Psoas muscle (tissue), 8 donors: ENCODE measurements around the gene IL10RB. TPM values are rescaled to one million over a fixed set of nuclear protein-coding genes. Genes with fewer than 3 reads are reported as not detected.
A peak's percentile ranks its signal among the peaks of the same experiment; 100 is the strongest.
"Not testable (repeated sequence)": the region's sequence is repeated elsewhere in the genome, so short reads cannot be mapped to it uniquely, and the experiment has no call there.

Experiments used
- ATAC-seq, 4 donors: fragments of 200-7000 bp; cut with Tn5 transposase; one replicate each; pipeline ENCODE4 v1.9.1; 2020; ENCODE audit warnings: moderate library complexity in 3 of 4, mild to moderate bottlenecking in 2 of 4
- DNase-seq, 2 donors: peaks; one replicate each; pipeline ENCODE4 v3.0.0-alpha.2; 2020
- H3K27ac ChIP-seq: fragments of 200-600 bp; one replicate; pipeline ENCODE4 v1.8.0; 2022
- H3K27me3 ChIP-seq, 3 donors: fragments of 200-600 bp in 1 of 3; one replicate each; pipeline versions ENCODE4 v1.6.1 to v1.8.0; 2013 to 2022; ENCODE audit warnings: low read length in 2 of 3, mild to moderate bottlenecking in 2 of 3, moderate library complexity in 1 of 3; ENCODE audit not compliant: insufficient read depth in 3 of 3
- H3K36me3 ChIP-seq, 2 donors: fragments of 200-600 bp in 1 of 2; one replicate each; pipeline versions ENCODE4 v1.6.1 to v1.8.0; 2013 to 2022; ENCODE audit warnings: low read depth in 1 of 2, mild to moderate bottlenecking in 1 of 2, moderate library complexity in 1 of 2; ENCODE audit not compliant: insufficient read depth in 1 of 2
- H3K4me1 ChIP-seq: fragments of 200-600 bp; one replicate; pipeline ENCODE4 v1.8.0; 2022
- H3K4me3 ChIP-seq: fragments of 200-600 bp; one replicate; pipeline ENCODE4 v1.8.0; 2022; ENCODE audit warnings: mild to moderate bottlenecking
- H3K9me3 ChIP-seq: fragments of 200-600 bp; one replicate; pipeline ENCODE4 v1.8.0; 2022
- WGBS, 3 donors: extraction: QIAGEN DNeasy Blood & Tissue Kit; methylation state at CpG; one replicate each; pipeline versions ENCODE4 v1.1.6 to v1.1.7; 2013; 5-methylcytosine and 5-hydroxymethylcytosine counted together
- intact Hi-C, 2 donors: fragments of 100-400 bp; cut with DNase I; formaldehyde crosslinking; loops; one replicate each; pipeline versions ENCODE4 v1.11.0 to v1.14.2; 2022
- polyA plus RNA-seq, 3 donors: library from polyadenylated mRNA; stranded (reverse); fragments of 200-250 nt; gene quantifications; one replicate each; pipeline ENCODE4 v1.2.3, GENCODE V29; 2013
- total RNA-seq, 4 donors: library from RNA; stranded (reverse); fragmentation: NEBNext Ultra II Directional in 2 of 4; extraction: Animal tissue kit (Norgen Biotek cat#: 25700) in 2 of 4; gene quantifications; one replicate each; pipeline versions ENCODE4 v1.2.1 to v1.2.4, GENCODE V29; 2021 to 2023
- TF ChIP-seq, protein P1 (sequence below): fragments of 200-600 bp; IDR thresholded peaks from one replicate; pipeline ENCODE4 v1.8.0; 2022; ENCODE audit warnings: antibody characterized with exemption
- donor health status: healthy with polysubstance abuse.
- donor health status: DM: no; HTN: no; CAD: no; lungs with moderate emphysema.
- donor health status: Bipolar disorder and iron deficiency.
- donor health status: healthy.
- donor health status: DM: yes; HTN: yes; CAD: no.
- donor health status: DM: no; HTN: no; CAD: no.
- donor health status: DM: no; HTN: no; CAD: no.
- donor health status: DM: yes; HTN: yes; CAD: no.

Gene IL10RB
- total and polyA plus RNA-seq, 7 donors, result 4.4 to 9.3 (median 7.2) TPM

DNA sequence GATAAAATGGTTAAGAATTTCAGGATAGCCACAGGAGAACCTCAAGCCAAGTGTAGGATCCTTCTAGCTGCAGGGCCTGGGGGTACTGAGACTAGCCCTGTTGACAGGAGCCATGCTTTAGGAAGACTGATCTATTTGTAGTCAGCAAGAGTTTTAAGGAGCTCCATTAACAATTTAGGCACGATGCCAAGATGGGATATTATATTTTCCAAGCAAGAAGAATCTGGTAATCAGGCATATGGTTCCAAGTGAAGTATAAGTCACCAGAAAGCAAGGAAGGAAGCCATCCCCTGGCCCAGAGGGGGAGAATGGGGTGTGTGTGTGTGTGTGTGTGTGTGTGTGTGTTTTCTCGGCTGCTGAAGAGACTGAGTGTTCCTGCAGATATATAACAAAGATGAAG, 29.4 kb upstream of the IL10RB start:
- H3K4me1 ChIP-seq, result peaks cover 8% of the 10 kb centered on the region
- WGBS, 3 donors, result 51 to 74% (median 56%) methylated on average over 2 of the region's 2 CpGs
- H3K36me3 ChIP-seq, result no peaks in the 10 kb centered on the region
- TF ChIP-seq, protein P1, sequence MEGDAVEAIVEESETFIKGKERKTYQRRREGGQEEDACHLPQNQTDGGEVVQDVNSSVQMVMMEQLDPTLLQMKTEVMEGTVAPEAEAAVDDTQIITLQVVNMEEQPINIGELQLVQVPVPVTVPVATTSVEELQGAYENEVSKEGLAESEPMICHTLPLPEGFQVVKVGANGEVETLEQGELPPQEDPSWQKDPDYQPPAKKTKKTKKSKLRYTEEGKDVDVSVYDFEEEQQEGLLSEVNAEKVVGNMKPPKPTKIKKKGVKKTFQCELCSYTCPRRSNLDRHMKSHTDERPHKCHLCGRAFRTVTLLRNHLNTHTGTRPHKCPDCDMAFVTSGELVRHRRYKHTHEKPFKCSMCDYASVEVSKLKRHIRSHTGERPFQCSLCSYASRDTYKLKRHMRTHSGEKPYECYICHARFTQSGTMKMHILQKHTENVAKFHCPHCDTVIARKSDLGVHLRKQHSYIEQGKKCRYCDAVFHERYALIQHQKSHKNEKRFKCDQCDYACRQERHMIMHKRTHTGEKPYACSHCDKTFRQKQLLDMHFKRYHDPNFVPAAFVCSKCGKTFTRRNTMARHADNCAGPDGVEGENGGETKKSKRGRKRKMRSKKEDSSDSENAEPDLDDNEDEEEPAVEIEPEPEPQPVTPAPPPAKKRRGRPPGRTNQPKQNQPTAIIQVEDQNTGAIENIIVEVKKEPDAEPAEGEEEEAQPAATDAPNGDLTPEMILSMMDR, result no peak
- intact Hi-C loops, result no loop called here
- no peaks in the 10 kb centered on the region for H3K27me3 ChIP-seq
- H3K9me3 ChIP-seq, result no peaks in the 10 kb centered on the region
- peak in 1 of 4 donors; percentile 26 for ATAC-seq
- no peak overlapping the region for H3K27ac ChIP-seq
- no peak overlapping the region for H3K4me3 ChIP-seq
- DNase-seq, result no peak

DNA sequence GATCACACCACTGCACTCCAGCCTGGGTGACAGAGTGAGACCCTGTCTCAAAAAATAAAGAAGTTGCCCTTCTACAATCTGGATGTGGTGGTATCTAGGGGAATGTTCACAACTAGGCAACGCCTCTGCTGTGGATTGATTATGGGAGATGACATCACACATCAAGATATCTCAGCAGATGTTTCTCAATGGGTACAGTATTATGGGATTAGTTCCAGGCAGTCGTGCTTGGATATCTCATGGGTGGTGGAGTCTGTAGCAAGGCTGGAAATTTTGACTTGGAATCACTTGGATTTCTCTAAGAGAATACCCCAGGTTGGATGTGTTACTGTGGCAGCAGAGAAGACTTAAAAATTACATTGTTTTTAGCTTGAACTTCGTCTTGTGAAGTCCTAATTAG, 28.7 kb upstream of the IL10RB start:
- 66 to 72% (median 71%) methylated on average over 3 of the region's 3 CpGs for WGBS, 3 donors
- no peaks in the 10 kb centered on the region for H3K36me3 ChIP-seq
- intact Hi-C loops, result no loop called here
- TF ChIP-seq, protein P1, result no peak
- DNase-seq (no peak), ATAC-seq (no peak)
- no peak overlapping the region for H3K27ac ChIP-seq
- no peak overlapping the region for H3K4me3 ChIP-seq
- no peaks in the 10 kb centered on the region for H3K9me3 ChIP-seq
- H3K27me3 ChIP-seq, result no peaks in the 10 kb centered on the region
- peaks cover 8% of the 10 kb centered on the region for H3K4me1 ChIP-seq

DNA sequence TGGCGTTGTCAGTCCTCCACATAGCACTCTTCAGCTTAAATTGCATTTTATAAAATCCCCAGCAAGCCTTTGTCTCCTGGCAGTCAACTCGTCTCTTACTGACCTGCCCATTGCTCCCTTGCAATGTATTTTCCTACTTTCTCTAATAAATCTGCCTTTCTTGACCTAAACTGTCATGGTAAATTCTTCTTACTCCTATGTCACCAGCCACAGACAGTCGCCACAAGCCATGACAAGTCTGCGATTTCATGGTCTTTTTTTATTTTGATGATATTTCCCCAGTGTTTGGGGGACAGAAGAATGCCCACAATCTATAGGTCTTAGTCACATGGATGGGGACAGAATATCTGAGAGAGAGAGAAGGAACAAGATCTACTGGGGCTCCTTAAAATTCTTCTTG, 28.0 kb upstream of the IL10RB start:
- intact Hi-C loops, result no loop called here
- 77 to 88% (median 84%) methylated on average over 4 of the region's 4 CpGs for WGBS, 3 donors
- Histone ChIP-seq H3K9me3 (no peaks in the 10 kb centered on the region), H3K27me3 (no peaks in the 10 kb centered on the region), H3K4me3 (no peak overlapping the region), H3K4me1 (peaks cover 8% of the 10 kb centered on the region), H3K27ac (no peak overlapping the region), H3K36me3 (peaks cover 0 to 2% of the 10 kb centered on the region in 2 donors)
- ATAC-seq (no peak), DNase-seq (no peak)
- TF ChIP-seq, protein P1, result no peak

DNA sequence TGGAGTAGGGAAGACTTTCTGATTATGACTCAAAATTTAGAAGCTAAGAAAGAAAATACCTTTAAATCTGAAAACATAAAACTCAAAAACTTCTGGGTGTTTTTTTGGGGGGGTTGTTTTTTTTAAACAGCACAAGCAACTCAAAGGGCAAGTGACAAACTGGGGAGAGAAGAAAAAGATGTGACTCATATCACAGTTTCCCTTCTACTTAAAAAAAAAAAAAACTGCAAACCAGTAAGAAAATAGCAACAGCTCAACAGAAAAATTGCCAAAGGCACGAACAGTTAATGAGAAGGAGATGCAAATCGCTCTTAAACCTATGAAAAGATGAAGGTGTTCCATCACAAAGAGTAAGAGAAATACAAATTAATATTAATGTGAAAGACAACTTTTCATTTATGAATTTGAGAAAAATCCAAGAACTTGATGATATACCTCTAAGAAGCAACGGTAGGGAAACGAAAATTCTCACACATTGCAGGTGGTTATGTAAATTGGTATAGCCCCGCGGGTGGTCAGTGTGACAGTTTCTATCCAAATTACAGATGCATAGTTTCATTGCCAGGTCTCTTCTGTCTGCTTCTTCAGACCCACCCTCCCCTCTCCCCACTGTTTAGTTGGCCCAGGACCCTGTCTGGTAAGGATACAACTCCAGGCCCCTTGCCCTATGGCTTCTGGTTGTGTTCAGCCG, 27.5 kb upstream of the IL10RB start:
- Histone ChIP-seq H3K9me3 (no peaks in the 10 kb centered on the region), H3K4me1 (peaks cover 8% of the 10 kb centered on the region), H3K27ac (no peak overlapping the region), H3K27me3 (no peaks in the 10 kb centered on the region), H3K4me3 (no peak overlapping the region), H3K36me3 (peaks cover 0 to 7% of the 10 kb centered on the region in 2 donors)
- ATAC-seq, result no peak
- intact Hi-C loops, result no loop called here
- TF ChIP-seq, protein P1, result no peak
- no peak for DNase-seq
- 68 to 88% (median 84%) methylated on average over 7 of the region's 7 CpGs for WGBS, 3 donors

DNA sequence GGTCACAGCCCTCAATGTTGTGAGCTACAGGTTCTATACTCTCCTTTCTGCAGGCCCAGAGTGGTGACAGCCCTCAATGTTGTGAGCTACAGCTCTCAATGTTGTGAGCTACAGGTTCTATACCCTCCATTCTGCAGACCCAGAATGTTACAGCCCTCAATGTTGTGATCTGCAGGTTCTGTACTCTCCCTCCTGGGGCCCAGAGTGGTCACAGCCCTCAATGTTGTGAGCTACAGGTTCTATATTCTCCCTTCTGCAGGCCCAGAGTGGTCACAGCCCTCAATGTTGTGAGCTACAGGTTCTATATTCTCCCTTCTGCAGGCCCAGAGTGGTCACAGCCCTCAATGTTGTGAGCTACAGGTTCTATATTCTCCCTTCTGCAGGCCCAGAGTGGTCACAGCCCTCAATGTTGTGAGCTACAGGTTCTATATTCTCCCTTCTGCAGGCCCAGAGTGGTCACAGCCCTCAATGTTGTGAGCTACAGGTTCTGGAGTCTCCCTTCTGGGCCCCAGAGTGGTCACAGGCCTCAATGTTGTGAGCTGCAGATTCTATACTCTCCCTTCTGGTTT, 26.5 kb upstream of the IL10RB start:
- H3K4me1 ChIP-seq, ATAC-seq, DNase-seq, H3K27me3 ChIP-seq, H3K27ac ChIP-seq, H3K9me3 ChIP-seq, H3K36me3 ChIP-seq, H3K4me3 ChIP-seq, intact Hi-C loops: not testable (repeated sequence)
